ENCODE results near the gene TTF2.
"Not testable (repeated sequence)": the region's sequence is repeated elsewhere in the genome, so short reads cannot be mapped to it uniquely, and the experiment has no call there.

The TTF2 gene

DNA sequence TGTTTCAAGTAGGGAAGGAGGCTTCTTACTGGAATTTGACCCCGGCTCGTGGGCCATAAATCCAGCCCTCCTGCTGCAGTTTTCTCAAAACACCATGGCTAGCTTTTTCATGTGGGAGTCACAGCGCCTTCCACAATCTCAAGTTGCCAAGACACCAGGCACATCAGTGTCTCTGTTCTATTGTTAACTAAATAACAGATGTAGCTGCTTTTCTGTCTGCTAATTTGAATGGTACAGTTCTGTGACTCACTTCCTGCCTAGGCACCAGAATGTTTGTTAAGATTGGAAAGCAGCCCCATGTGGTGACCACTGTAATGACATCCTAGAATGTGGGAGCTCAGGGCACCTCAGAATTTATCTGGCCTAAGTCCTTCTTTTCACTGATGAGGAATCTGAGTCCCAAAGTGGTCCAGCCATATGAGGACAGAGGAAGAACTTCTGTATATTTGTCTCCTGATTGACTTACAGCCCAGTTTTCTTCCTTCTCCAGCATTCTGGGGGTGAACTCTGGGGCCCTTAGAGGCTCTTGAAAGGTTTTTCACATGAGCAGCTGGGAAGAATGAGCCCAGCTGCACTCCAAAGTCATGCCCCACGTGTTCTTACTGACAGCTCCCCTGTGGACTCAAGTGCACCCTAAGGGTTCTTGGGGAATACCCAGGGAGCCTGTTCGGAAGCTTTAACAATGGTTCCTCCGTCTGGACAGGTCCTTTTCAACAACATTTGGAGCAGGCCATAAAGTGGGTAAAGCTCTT is 33.9 kb downstream of the TTF2 start:
- DNase-seq, result no peak

GRCh38 chr1:117094841-117095604 is 34.9 kb downstream of the TTF2 start:
- DNase-seq, result no peak

GRCh38 chr1:117096951-117097408 is 36.9 kb downstream of the TTF2 start:
- no peak for DNase-seq

DNA sequence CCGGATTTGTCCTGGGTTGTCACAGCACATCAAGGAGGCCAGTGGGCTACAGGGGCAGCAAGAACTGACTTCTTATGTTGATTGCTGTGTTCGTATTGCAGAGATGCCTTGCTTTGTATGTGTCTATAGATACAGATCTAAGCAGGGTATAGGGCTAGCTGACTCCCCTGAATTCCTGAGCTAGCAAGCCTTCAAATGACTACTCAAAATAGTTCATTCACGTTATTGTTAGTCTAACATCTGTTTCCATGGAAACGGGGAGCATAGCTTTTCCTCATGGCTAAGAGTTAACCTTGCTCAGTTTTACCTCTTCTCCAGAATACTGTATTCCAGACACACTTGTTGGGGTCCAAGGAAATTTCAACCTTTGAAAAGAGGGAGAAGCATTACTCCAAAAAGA is 37.3 kb downstream of the TTF2 start:
- no peak for DNase-seq

DNA sequence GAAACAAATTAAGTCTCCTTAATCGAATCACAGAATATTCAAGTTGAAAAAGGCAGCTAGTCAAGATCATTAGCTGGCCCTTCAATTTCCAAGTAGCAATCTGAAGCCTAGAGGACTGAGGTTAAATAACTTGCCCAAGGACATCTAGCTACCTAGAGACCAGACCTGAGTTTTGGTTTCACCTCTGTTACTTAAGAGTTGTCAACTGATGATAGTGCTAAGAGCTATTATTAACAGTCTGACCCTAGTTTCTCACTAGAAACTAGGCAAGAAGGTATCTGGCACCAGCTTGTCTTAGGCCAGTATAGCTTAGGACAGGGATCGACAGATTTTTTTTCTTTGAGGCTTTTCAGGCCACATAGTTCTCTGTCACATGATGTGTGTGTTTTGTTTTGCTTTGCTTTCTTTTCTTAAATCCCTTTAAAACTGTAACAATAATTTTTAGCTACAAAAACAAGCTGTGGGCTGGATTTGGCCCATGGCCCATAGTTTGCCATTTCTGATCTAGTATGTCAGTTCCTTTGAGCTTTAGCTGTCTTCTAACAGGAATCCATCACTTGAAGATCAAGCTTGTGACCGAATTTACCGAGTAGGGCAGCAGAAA is 38.3 kb downstream of the TTF2 start:
- DNase-seq, result no peak

DNA sequence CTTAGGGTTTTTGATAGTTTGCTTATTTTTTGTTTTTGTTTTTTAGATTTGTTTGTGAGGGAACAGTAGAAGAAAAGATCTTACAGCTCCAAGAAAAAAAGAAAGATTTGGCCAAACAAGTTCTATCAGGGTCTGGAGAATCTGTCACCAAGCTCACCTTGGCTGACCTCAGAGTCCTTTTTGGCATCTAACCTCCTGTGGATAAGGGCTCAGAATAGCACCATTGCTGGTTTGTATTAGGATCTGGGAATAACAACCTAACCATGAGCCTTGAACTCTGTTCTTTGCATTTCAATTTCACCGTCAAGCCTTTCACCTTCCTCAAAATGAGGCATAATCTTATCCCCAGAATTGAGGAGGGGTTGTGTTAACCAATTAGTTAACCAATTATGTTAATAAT is 41.2 kb downstream of the TTF2 start:
- no peak for DNase-seq

GRCh38 chr1:117101858-117102257 is 41.7 kb downstream of the TTF2 start:
- not testable (repeated sequence) for DNase-seq

- DNase-seq, result no peak
Measured at GRCh38 chr1:117104986-117105385, 44.9 kb downstream of the TTF2 start.

GRCh38 chr1:117105722-117106121 is 45.6 kb downstream of the TTF2 start:
- DNase-seq, result no peak

- no peak for DNase-seq
Measured at GRCh38 chr1:117106478-117106877, 46.4 kb downstream of the TTF2 start.

- DNase-seq, result no peak
Measured at GRCh38 chr1:117107364-117107763, 47.2 kb downstream of the TTF2 start.

DNA sequence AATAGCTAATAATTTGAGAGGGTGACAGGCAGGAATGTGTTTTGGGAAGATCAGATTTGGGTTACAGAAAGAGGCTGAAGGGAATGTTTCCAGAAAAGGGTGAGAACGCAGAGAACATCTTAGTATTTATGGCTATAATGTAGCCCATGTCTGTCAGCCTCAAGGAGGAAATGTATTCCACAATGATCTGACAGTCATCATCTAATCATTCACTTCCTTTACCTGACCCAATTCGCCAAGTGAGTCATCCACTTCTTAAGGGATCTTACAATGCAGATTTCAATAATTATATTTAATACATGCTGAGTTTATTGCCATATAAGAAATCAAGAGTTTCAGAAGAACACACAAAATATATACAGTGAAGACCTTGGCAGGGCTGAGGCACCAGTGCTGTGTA is 50.6 kb downstream of the TTF2 start:
- DNase-seq, result no peak

DNA sequence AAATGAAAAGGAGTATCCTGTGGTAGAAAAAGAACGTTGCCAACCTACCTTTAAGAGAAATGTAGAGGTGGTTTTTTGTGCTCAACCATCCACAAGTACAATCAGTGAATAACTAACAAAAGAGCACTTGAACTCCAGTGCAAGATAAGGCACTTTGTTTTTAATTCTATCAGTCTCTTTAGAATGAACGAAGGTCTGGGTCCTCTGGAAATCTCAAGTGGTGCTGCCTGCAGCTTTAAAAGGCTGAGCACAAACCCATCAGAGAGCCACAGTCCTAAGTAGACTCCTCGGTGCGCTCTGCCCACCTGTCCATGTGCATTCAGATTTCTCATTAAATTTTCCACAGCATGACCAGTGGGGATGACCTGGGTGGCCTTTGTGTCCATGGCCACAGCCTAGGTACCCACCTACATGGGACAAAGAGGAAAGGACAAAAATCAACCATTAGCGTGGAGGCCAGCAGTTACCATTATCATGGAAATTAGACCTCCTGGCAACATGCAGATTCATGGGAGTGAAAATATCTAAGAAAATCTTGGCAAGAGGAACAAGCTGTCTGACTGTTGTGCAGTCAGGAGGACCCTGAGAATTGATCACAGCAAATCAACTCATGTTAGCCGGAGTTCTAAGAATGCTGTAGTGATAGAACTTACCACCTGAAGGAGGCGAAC is 52.1 kb downstream of the TTF2 start:
- no peak for DNase-seq

DNA sequence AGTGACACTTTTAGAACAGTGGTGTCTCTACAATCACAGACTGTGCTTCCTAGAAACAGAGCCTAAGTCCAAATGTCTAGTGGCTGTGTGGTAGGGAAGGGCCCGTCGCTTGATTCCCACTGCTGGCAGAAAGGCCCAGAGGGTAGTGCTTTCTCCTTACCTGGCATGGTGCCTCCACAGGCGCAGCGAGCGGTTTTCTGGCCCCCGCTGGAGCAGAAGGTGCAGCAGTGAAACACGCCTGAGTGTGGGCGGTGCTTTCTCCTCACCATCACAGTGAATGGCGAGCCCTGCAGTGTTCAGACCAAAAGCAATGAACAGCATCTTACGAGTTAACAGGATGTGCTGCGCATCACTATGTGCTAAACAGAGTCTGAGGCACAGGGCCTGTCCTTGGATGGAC is 53.1 kb downstream of the TTF2 start:
- DNase-seq, result no peak

- DNase-seq, result no peak
Measured at GRCh38 chr1:117114877-117115276, 54.8 kb downstream of the TTF2 start.

- no peak for DNase-seq
Measured at GRCh38 chr1:117116090-117116783, 56.1 kb downstream of the TTF2 start.

GRCh38 chr1:117116784-117117130 is 56.6 kb downstream of the TTF2 start:
- DNase-seq, result no peak

DNA sequence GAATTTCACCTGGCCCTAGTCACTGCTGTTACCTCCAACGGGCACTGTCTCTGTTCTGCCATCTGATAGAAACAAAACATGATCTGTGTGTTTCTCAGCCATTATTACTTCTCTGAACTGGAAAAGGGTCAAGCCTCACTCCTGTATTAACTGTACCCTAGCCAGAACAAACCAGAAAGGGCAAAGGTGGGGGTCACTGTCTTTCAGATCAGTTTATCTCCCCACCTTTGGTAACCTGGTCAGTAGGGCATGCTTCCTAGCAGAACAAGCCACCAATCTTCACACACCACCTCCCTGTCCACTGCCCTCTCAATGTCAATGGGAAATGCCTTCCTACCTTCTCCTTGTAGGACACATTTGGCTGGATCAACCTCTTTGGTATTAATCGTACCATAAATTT is 57.6 kb downstream of the TTF2 start:
- no peak for DNase-seq

DNA sequence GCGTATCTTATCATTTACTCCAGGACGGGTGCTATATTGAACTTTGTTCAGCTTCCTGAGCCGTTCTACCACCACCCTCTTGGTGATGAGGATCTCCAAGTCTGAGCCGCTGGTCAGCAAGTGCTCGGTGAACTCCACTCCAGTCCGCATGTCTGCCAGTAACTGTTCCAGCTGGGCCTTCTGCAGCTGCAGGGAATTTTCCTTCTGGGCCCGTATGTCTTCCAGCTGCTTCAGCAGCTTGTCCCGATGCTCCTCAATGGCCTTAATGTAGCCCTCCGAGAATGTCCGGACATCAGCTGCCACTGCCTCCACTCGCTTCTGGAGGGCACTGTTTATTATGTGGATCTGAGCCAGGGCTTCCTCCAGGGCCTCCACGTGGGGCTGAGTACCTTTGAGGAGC is 58.0 kb downstream of the TTF2 start:
- DNase-seq, result no peak

DNA sequence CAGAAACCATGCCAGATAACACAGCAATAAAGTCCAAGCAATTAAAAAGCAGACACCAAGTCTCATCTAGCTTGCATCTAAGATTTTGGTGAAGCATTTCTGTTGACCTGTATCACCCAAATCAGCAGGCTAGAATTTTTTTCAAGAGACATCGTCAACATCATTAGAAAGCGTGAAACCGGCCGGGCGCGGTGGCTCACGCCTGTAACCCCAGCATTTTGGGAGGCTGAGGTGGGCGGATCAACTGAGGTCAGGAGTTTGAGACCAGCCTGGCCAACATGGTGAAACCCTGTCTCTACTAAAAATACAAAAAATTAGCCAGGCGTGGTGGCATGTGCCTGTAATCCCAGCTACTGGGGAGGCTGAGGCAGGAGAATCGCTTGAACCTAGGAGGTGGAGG is 59.0 kb downstream of the TTF2 start:
- not testable (repeated sequence) for DNase-seq

- DNase-seq, result no peak
Measured at GRCh38 chr1:117120774-117121588, 60.9 kb downstream of the TTF2 start.
